Adrenal gland (tissue), 12 donors: ENCODE data around the gene COL23A1. TPM values are rescaled to one million over a fixed set of nuclear protein-coding genes. Genes with fewer than 3 reads are reported as not detected.

Experiments used
- DNase-seq, 7 donors: peaks; one replicate each; pipeline ENCODE4 v3.0.0-alpha.2; 2019 to 2020
- H3K27ac ChIP-seq, 5 donors: fragments of 200-600 bp; sonication (generic) in 4 of 5; 1 replicate in 3 of 5; 2 replicates in 2 of 5; pipeline versions ENCODE4 v1.5.1 to v1.8.0; 2016 to 2020; ENCODE audit warnings: mild to moderate bottlenecking in 1 of 5
- H3K27me3 ChIP-seq: fragments of 200-600 bp; 2 replicates; pipeline ENCODE4 v1.8.0; 2021
- H3K36me3 ChIP-seq, 2 donors: fragments of 200-600 bp; replicated peaks in 1 of 2; 1 replicate in 1 of 2; 2 replicates in 1 of 2; pipeline versions ENCODE4 v1.5.1 to v1.8.0; 2018 to 2022
- H3K4me1 ChIP-seq, 2 donors: fragments of 200-600 bp; replicated peaks in 1 of 2; 1 replicate in 1 of 2; 2 replicates in 1 of 2; pipeline versions ENCODE4 v1.5.1 to v1.8.0; 2018 to 2021
- H3K4me3 ChIP-seq, 4 donors: fragments of 200-600 bp; sonication (generic) in 3 of 4; one replicate each; pipeline ENCODE4 v1.5.1; 2016 to 2018
- H3K9me3 ChIP-seq, 3 donors: fragments of 200-600 bp; sonication (generic) in 1 of 3; replicated peaks in 1 of 3; 1 replicate in 2 of 3; 2 replicates in 1 of 3; pipeline versions ENCODE4 v1.5.1 to v1.8.0; 2016 to 2021
- CTCF ChIP-seq, 6 experiments: fragments of 450-650 bp in 4 of 6; fragments of 200-600 bp in 2 of 6; sonication (generic) in 1 of 6; IDR thresholded peaks; 1 replicate in 5 of 6; 2 replicates in 1 of 6; pipeline versions ENCODE4 v1.5.1 to v1.8.0; 2016 to 2021; ENCODE audit warnings: antibody characterized with exemption in 6 of 6, mild to moderate bottlenecking in 2 of 6, moderate library complexity in 1 of 6
- POLR2A ChIP-seq, 2 donors: fragments of 450-650 bp; IDR thresholded peaks; one replicate each; pipeline ENCODE4 v1.6.1; 2017; ENCODE audit warnings: antibody characterized with exemption in 2 of 2, mild to moderate bottlenecking in 2 of 2, moderate library complexity in 1 of 2
- WGBS, 4 donors: extraction: QIAGEN DNeasy Blood & Tissue Kit in 2 of 4; methylation state at CpG; one replicate each; pipeline versions ENCODE4 v1.1.5 to v1.1.7; 2013 to 2017; 5-methylcytosine and 5-hydroxymethylcytosine counted together
- intact Hi-C, 2 donors: fragments of 100-400 bp; cut with DNase I; formaldehyde crosslinking; loops; one replicate each; pipeline versions ENCODE4 v1.14.1 to v1.15.0; 2022 to 2023
- polyA plus RNA-seq, 3 donors: library from polyadenylated mRNA; stranded (reverse); fragments of 200-250 nt in 2 of 3; fragments of 350-450 nt in 1 of 3; fragmentation: Illumina TruSeq in 1 of 3; extraction: RNeasy Lipid Tissue Mini Kit (QIAGEN cat#74804) in 1 of 3; gene quantifications; one replicate each; pipeline ENCODE4 v1.2.3, GENCODE V29; 2013 to 2014
- total RNA-seq, 9 donors: library from RNA; depleted of rRNA in 4 of 9; stranded (reverse); fragments of >200 nt in 4 of 9; fragments of 120-200 nt in 1 of 9; fragmentation: NEBNext Ultra II Directional in 1 of 9; extraction: Animal tissue kit (Norgen Biotek cat#: 25700) in 1 of 9; gene quantifications; one replicate each; pipeline versions ENCODE4 v1.1.0 to v1.2.4, GENCODE V29; 2013 to 2023
- donor health status: healthy with polysubstance abuse.
- donor health status: Bipolar disorder and iron deficiency.
- donor health status: DM: yes; HTN: yes; CAD: no.
- donor health status: DM: no; HTN: no; CAD: no.
- donor health status: DM: no; HTN: no; CAD: no.
- donor health status: DM: yes; HTN: yes; CAD: no.

The COL23A1 gene
- total and polyA plus RNA-seq, 12 donors, result 0.09 to 4.4 (median 0.88) TPM

GRCh38 chr5:178271726-178272479 lies 318.3 kb downstream of the COL23A1 start:
- no peak overlapping the region for H3K27ac ChIP-seq
- no peak for TF ChIP-seq CTCF (IDR thresholded peaks at IDR 0.05)
- no peak for TF ChIP-seq POLR2A (IDR thresholded peaks at IDR 0.05)
- H3K36me3 ChIP-seq, result no peaks in the 10 kb centered on the region
- no peaks in the 10 kb centered on the region for H3K4me1 ChIP-seq
- no peaks in the 10 kb centered on the region for H3K9me3 ChIP-seq
- 77 to 88% (median 82%) methylated on average over 18 to 24 of the region's 24 CpGs for WGBS, 4 donors
- DNase-seq, result no peak
- no peak overlapping the region for H3K4me3 ChIP-seq
- H3K27me3 ChIP-seq, result no peaks in the 10 kb centered on the region
- intact Hi-C loops, result no loop called here

- intact Hi-C loops, result no loop called here
- 80 to 91% (median 88%) methylated on average over 4 of the region's 4 CpGs for WGBS, 4 donors
- H3K4me3 ChIP-seq, result no peak overlapping the region
- no peaks in the 10 kb centered on the region for H3K4me1 ChIP-seq
- no peaks in the 10 kb centered on the region for H3K9me3 ChIP-seq
- no peak for DNase-seq
- no peak overlapping the region for H3K27ac ChIP-seq
- H3K36me3 ChIP-seq, result no peaks in the 10 kb centered on the region
- H3K27me3 ChIP-seq, result no peaks in the 10 kb centered on the region
- TF ChIP-seq CTCF (IDR thresholded peaks at IDR 0.05), result no peak
- no peak for TF ChIP-seq POLR2A (IDR thresholded peaks at IDR 0.05)
Measured at GRCh38 chr5:178271231-178271630, 319.0 kb downstream of the COL23A1 start.

DNA sequence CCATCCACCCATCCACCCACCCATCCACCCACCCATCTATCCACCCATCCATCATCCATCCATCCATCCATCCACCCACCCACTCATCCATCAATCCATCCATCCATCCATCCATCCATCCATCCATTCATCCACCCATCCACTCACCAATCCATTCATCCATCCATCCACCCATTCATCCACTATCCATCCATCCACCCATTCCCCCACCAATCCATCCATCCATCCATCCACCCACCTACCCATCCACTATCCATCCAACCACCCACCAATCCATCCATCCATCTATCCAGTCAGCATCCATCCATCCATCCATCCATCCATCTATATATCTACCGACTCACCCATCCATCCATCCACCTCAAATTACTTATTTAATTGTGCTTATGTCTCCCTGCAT lies 320.7 kb downstream of the COL23A1 start:
- no peaks in the 10 kb centered on the region for H3K27me3 ChIP-seq
- no peak overlapping the region for H3K27ac ChIP-seq
- TF ChIP-seq CTCF (IDR thresholded peaks at IDR 0.05) (no peak), POLR2A (IDR thresholded peaks at IDR 0.05) (no peak)
- no peak overlapping the region for H3K4me3 ChIP-seq
- no peaks in the 10 kb centered on the region for H3K36me3 ChIP-seq
- H3K9me3 ChIP-seq, result no peaks in the 10 kb centered on the region
- intact Hi-C loops, result no loop called here
- no peaks in the 10 kb centered on the region for H3K4me1 ChIP-seq
- DNase-seq, result no peak
- WGBS, 4 donors, result 80 to 94% (median 90%) methylated on average over 1 of the region's 1 CpG

DNA sequence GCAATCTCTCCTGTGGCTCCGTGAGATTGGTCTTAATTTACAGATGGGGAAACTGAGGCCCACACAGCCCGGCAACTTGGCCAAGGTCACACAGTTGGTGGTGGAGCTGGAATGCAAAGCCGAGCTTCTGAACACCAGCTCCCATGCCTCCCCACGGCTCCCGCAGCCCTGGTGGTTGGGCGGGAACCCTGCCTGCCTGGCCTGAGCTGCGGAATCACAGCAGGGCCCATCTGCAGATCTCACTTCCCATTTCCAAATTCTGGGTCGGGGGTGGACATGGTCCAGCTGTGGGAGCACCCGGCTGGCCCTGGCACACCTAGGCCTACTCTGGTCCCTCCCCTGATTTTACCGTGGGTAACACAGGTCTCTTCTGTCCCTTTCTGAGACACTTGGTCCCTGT lies 322.3 kb downstream of the COL23A1 start:
- Histone ChIP-seq H3K27ac (no peak overlapping the region), H3K9me3 (no peaks in the 10 kb centered on the region), H3K27me3 (no peaks in the 10 kb centered on the region), H3K36me3 (no peaks in the 10 kb centered on the region), H3K4me3 (no peak overlapping the region), H3K4me1 (no peaks in the 10 kb centered on the region)
- WGBS, 4 donors, result 81 to 92% (median 86%) methylated on average over 8 to 10 of the region's 10 CpGs
- DNase-seq, result no peak
- no peak for TF ChIP-seq POLR2A (IDR thresholded peaks at IDR 0.05)
- no peak for TF ChIP-seq CTCF (IDR thresholded peaks at IDR 0.05)
- intact Hi-C loops, result no loop called here
